ENCODE data around the gene SAXO1.

DNA sequence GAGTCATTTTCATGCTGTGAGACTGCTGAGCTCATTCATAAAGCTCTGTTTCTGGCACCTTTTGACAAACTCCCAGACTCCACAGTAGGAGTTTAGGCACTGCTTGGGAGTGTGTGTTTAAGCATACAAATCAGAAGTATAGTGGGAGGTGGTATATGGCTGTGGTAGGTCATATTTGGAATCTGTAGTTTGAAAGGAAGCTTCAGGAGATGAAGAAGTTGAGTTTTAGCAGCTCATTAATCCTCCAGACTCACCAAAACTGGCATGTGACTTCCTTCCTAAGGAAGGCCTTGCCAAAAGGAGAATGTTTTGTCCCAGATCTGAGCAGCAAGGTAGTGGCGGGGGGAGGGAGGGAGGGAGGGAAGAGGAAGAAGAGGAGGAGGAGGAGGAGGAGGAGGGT lies 52.8 kb downstream of the SAXO1 start:
- TF ChIP-seq, protein P1, sequence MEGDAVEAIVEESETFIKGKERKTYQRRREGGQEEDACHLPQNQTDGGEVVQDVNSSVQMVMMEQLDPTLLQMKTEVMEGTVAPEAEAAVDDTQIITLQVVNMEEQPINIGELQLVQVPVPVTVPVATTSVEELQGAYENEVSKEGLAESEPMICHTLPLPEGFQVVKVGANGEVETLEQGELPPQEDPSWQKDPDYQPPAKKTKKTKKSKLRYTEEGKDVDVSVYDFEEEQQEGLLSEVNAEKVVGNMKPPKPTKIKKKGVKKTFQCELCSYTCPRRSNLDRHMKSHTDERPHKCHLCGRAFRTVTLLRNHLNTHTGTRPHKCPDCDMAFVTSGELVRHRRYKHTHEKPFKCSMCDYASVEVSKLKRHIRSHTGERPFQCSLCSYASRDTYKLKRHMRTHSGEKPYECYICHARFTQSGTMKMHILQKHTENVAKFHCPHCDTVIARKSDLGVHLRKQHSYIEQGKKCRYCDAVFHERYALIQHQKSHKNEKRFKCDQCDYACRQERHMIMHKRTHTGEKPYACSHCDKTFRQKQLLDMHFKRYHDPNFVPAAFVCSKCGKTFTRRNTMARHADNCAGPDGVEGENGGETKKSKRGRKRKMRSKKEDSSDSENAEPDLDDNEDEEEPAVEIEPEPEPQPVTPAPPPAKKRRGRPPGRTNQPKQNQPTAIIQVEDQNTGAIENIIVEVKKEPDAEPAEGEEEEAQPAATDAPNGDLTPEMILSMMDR (IDR thresholded peaks at IDR 0.05) = no peak
- no peak for TF ChIP-seq POLR2A (IDR thresholded peaks at IDR 0.05)

Measured in body of pancreas (tissue), 4 donors.